GM21390 (cell line): Measurements from ENCODE around the gene DLGAP4.

Experiments used
- ATAC-seq: cut with Tn5 transposase; IDR thresholded peaks from one replicate; pipeline ENCODE4 v1.9.1; 2021; ENCODE audit not compliant: unreplicated experiment

The DLGAP4 gene

DNA sequence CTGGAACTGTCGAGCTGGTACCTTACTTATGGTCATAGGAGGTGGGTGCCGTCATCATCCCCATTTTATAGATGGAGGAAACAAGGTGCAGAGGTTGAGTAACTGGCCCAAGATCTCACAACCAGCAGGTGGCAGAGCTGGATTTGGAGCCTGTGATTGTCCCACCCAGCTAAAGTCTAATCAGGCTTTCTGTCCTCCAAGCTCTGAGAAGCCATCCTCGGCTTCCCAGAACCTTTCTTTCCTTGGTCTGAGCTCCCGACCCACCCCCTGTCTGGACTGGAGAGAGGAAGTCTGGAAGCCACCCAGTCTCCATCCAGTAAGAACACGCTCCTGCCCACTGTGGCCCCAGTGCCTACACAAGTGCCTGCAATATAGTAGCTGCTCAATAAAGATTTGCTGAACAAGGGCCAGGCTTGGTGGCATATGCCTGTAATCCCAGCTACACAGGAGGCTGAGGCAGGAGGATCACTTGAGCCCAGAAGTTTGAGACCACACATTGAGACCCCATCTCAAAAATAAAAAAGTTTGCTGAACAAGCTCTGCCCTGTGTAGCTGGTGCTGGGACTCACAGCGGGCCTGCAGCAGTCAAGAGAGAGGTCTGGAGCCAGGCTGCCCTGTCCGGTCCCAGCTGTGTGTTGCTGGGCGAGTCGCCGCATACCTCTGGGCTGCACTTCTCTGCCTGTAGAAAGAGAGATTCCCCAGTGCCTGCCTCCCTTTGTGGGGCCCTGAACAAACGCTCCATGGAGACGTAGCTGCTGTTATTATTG, 32.5 kb upstream of the DLGAP4 start:
- ATAC-seq: no peak

DNA sequence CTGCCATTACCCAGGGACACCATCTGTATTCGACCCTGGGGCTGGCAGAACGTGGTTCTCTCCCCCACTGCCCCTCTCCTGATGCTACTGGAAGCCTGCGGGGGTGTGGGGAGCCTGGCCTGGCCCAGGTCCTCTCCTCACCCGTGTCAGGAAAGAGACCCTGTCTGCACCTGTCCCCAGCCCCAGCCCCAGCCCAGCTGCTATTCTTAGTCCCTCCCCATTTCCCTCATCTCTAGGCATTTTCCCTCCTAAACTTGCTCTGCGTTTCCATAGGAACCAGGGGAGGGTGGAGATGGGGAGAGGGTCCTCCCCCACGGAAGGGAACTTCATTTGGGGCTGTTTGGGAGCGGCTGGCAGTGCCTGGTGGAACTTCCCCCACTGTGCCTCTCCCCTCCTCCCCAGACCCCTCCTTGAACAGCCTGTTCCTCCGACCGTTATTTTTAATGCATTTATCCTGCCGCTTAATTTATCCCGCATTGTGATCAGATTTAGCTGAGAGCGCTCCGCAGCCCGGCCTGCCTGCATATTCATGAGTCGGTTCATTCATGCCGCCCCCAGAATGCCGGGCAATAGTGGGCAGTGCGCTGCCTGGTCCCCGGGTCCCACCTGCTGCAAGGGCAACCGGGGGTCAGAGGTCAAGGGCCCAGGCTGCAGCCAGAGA, 31.8 kb upstream of the DLGAP4 start:
- no peak for ATAC-seq

DNA sequence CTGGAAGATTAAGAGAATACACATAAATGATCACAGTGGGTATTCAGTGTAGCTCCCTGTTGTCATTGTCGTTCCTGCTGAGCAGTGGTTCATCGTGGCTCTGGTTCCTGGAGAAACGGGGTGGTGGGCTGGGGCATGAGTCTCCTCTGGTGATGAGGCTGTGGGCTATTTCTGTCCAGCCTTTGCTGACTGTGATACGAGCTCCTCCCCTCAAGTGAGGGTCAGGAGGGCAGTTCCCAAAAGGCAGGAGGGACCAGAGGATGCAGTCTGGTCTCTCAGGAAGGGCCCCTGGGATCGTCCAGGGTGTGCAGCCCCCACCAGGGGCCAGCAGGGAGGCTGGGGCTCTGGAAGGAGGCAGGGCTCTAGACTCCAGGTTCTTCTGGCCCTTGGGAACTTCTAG, 31.1 kb upstream of the DLGAP4 start:
- no peak for ATAC-seq

DNA sequence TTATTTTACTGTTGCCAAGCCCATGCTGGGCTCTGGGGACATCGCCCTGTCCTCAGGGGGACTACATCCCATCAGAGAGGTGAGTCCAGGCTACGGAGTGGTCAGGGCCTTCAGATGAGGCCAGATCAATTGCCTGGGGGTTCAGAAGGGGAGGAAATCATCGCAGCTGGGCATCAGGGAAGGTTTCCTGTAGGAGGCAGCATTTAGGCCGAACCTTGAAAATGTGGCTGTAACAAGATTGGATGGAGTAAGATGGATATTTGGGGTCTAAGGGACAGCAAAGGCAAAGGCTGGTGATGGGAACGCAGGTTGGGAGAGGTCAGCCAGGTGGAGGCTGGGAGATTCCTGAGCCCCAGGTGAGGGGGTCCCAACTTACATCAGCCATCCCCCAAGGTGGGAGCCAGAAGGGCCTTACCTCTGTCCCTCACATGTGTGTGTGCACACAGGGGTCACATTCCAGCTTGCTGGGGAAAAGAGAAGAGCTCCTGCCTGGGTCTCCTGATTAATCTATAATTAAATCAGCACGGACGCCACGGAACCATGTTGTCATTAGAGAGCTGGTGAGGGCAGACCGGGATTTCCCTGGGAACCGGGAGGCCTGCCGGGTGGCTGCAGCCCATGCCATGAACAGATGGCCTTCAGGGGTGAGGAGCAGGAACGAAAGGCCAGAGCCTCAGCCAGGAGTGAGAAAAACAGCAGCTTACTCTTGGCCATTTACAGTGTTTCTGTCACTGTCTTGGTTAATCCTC, 30.5 kb upstream of the DLGAP4 start:
- ATAC-seq: no peak

DNA sequence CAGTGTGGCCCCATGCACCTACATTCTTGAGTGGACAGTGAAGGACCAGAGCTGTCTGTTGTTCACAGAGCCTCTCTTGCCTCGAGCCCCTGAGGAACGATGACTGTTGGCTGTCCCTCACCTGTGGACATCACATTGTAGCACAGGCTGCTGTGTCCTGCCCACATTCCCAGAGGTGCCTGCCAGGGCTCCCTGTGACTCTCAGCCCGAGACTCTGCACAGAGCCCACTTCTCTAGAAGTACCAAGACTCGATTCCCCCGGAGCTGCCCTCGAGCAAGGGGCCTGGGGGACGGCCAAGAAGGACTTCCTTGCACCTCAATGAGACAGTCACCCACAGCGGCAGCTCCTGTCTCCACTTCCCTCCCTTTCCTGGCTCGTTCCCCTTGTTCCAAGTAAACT, 28.6 kb upstream of the DLGAP4 start:
- no peak for ATAC-seq

DNA sequence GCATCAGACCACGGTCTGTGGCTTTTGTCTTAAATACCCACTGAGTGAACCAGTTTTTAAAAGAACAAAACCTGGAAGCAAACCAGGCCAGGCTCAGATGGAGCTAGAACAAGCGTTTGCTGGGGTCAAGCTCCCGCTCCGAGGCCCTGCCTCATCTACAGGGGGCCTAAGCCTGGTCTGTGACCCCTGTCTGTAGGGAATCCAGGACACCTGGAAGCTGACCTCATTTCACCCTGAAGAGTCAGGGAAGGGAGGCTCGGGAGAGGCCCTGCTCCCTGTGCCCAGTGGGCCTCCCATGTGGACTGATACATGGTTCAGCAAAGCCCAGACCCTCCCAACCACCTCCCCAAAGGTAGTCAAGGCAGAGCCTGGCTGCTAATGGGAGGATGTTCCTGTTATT, 26.8 kb upstream of the DLGAP4 start:
- no peak for ATAC-seq

DNA sequence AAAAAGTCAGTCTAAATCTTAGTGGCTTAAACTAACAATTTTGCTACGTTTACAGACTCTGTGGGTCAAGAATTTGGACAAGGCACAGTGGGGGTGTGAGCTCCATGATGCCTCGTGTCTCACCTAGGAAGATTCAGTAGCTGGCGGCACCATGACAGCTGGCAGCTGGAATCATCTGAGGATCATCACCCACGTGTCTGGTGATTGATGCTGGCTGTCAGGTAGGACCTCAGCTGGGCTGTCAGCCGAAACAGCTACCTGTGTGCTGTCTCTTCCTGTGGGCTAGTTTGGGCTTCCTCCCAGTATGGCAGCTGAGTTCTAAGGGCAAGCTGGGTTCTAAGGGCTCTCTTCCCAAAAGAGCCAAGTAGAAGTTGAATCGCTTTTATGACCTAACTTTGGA, 26.4 kb upstream of the DLGAP4 start:
- no peak for ATAC-seq

DNA sequence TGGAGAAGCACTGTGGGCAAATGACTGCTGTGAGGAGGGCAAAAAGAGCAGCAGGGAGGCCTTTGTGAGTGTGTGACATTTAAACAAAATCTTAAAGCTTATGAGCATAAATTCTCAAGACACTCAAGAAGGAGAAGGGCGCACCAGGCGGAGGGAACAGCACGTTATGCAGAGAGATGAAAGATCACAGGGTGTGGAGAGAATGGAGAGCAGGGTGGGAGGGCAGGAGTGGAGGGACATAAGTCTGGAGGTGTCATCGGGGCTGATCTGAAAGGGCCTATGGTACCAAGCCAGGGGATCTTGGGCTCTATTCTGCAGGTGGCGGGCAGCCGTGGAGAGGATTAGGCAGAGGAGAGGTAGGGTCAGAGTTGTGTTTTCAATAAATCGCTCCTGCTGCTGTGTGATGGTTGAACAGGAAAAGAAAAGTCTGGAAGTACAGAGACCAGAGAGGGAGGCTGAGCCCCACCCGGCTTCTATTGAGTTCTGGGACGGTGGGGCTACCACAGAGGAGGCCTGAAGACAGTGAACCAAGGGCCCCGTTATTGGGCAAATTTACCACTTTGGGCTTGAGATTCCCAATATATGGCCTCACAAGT, 24.3 kb upstream of the DLGAP4 start:
- no peak for ATAC-seq

DNA sequence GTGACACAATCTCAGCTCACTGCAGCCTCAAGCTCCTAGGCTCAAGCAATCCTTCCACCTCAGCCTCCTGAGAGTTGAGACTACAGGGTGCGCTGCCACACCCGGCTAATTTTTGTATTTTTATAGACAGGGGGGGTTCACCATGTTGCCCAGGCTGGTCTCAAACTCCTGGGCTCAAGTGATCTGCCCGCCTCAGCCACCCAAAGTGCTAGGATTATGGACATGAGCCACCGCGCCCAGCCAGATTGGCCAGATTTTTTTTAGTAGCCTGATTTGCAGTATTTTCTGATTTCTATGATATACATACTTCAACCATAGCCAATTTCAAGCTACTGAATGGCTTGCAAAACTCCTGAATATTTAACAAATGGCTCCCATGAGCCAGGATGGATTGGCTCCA, 21.4 kb upstream of the DLGAP4 start:
- ATAC-seq: no peak

DNA sequence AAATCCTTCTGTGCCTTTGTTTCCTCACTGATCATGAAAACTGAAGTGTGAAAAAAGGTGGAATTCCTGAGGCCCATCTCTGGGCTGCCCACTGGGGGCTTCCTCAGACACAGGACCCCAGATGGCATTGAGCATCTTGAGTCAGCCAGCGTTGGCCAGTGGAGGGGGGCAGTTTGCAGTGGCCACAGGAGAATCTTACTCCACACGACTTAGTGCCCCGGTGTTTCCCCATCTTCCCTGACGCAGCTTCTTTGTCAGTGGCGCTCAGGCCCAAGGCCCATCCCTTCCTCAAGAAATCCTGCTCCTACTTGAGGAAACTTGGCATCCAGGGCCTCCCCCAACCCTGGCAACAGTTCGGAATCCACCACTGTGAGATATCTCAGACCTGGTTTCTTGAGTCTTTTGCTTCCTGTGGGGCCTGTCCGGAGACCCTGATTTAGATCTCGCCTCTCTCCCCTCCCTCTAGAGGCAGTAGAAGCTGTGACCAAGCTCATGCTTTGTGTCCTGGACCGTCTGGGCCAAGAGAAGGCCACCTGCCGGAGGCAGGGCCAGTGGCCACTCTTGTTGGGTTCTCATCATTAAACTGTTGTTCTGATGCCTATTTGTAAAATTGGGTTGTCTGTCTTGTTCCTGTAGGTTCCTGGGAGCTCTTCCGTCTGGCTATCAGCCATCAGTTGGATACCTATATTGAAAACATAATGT, 20.2 kb upstream of the DLGAP4 start:
- no peak for ATAC-seq

DNA sequence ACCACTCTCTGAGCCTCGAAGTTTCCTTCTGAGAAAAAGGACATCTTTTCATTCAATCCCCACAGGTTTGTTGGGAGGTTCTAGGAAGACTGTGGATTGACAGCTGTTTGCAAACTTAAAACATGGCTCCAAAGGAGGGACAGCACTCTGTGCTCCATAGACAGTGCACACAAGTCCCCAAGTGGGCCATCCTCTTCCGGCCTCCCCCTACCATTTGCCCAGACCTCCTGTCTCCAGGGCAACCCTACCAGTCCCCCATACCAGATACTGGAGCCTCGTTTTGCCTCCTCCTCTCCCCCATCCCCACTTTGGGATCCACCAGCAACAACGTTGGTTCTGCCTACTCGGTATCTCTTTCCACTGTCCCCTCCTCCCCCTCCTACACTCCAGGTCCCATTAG, 8.5 kb upstream of the DLGAP4 start:
- ATAC-seq: no peak

DNA sequence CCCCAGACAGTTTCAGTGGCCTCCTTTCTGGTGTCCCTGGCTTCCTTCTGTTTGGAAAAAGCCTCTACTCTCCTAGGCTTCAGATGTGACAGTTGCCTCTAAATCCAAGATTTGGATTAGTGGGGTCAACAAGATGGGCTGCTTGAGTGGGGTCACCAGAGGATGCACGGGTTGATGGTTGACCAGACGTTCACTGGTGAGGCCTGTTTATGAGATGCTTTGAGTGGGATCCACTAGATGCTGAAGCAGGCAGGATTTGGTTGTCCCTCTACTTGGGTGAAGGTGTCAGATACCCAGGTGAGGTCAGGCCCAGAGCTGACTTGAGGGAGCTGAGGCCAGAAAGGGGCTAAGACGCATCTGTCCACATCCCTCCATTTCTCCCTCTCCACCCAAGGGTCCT, 8.1 kb upstream of the DLGAP4 start:
- ATAC-seq: no peak

DNA sequence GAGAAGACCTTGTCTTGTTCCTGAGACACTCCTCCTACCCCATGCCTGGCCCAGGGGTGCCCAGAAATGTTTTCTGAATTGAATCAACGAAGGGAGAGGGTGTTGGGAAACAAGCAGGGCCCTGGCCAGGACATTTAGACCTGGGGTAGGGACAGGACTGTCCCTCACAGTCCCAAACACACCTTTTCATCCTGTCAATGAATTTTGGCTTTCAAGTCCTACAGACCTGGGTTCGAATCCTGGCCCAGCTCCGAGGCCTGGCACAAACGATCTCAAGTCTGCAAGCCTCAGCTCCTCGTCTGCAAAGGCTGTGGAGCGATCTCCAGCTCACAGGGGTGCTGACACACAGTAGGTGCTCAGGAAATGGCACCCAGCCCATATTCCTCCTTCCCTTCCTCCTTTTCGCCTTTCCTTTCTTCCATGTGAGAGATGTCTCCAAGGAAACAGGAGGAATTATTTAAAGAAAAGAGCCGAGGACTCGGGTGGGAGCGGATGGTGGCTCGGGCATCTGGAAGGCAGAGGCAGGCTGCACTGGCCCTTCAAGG, 7.3 kb upstream of the DLGAP4 start:
- ATAC-seq: no peak

DNA sequence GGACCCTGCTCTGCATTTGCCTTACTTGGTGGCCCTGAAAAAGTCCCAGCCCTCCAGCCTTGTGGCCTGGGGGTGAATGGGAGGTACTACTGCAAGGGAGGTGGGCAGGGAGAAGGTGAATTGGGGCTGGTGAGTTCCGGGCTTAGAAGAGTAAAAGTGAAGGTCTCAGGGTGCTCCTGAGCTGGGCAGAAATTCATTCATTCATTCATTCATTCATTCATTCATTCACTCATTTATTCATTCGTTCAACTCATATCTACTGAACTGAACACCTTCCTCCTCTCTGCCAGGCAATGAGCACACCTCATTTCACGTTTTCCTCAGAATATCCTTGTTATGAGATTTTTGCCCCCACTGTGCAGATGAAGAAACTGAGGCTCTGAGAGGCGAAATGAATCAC, 6.7 kb upstream of the DLGAP4 start:
- ATAC-seq: no peak

DNA sequence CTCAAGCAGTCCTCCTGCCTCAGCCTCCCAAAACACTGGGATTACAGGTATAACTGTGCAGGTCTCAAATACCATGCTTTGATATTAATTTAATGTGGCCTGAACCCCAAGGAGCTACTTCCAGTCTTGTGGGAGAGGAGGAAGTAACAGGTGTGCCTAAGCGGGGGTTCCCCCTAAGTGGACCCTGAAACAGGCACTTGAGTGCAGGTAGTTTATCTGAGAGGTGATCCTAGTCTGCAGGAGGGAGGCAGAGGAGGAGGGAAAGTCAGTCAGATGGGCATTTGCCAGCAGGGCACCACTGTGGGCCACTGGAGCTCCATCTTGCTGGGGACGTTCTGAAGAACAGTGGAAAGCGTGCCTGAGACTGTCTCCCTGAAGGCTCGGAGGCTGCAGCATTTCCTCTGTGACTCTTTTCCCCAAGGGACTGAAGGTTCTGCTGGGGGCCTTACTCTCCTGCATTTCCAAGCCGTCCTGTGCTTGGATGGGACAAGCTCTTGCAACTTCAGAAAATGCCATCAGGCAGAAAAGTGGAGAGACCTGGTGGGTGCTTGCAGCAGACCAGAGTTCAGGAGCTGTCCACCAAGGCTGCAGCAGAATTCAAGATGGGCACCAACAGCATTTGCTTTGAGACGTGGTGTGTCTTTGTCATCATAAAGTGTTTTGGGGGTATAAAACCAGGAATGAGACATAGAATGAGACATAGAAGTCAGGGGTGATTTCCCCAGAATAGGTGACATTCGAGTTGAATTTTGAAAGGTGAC, 4.6 kb upstream of the DLGAP4 start:
- no peak for ATAC-seq

DNA sequence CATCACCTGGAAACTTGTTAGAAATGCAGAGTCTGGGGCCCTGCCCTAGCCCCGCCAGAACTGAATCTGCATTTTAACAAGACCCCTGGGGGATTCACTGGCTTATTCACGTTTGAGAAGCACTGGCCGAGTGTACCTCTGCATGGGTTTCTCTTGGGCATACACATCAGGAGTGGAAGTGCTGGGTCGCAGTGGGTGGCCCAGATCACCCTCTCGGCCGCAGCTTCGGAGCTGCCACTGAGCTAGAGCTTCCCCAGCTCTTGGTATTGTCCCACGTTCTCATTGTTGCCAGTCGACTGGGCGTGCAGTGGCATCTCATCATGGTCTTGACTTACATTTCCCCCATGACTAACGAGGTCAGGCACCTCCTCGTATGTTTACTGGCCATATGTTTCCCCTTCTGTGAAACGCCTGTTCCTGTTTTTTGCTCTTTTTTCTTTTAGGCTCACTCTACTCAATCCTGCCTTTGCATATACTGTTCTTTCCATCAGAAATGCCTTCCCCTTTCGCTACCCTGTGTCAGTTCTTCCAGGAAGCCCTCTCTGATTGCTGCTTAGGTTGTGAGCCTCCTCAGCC, 3.0 kb upstream of the DLGAP4 start:
- ATAC-seq: no peak

DNA sequence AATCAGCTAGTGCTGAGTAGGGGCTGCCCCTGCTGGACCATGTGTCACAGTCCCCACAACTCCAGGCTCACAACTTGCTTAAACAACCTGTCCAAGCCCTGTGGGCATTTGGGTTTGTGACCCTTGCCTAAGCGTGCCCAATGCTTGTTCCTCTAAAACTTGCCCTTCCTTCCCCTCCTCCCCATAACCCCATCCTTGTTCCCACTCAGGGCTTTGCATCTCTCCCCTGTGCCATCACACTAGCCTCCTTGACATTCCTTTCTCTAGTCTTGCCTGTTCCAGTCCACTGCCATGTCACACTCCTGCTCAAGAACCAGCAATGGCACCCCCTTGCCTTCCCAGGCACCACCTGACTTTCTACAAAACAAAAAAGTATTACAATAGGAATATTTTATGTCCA, 2.3 kb upstream of the DLGAP4 start:
- ATAC-seq: no peak

DNA sequence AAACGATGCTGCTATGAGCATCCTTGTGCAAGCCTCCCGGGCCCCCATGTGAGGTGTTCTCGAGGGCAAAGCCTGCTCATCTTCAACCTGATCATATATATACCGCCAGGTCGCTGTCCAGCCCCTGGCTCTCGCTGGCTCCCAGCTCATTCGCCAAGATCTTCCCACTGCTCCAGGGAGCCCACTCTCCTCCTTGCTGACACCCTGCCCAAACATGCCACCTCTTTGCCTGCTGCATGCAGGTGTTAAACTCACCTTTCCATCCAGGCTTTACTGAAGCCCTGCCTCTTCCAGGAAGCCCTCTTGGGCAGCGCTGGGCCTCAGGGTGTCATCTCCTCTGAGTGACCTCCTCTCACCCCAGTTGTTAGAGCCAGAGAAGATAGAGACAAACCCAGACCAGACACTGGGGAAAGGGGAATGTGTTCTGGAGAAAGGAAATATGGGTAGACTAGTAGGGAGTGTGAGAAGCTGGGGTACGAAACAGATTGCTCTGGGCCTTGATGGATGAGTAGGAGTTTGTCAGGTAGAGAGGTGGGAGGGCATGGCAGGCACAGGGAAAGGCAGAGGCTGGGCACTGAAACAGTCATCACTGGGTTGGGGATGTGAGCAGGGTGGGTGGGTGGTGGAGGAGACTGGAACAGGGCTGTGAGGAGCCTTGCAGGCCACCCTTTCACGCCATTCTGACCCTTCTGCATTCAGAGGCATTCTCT, 1.2 kb upstream of the DLGAP4 start:
- ATAC-seq: no peak
